ENCODE measurements around the gene VWA2. TPM values are rescaled to one million over a fixed set of nuclear protein-coding genes. Genes with fewer than 3 reads are reported as not detected.

The VWA2 gene
- polyA plus RNA-seq, 1 donor (not counting 4 experiments of a cell fraction or from before 2014, with no cell fraction given), result 0.41 TPM

DNA sequence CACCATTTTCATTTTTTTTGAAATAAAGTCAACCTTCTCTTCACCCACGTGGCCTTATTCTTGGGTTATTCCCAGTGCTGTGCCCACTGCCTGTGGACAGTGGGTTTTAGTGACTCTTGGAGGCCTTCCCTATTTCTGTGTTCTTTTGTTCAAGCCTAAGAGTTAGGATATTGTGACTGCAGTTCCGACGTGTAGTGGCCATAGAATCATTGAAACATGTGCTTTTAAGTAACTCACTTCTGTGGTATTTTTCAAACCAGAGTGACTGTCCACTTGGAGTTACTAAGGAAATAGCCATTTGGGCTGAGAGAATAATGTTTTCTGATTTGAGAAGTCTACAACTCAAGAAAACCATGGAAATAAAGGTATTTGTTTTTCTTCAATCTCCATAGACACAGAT lies 36.2 kb upstream of the VWA2 start:
- Histone ChIP-seq H4K20me1 (ENCODE audit: control insufficient read depth, extremely low read depth, insufficient read depth, low read length) (no peaks in the 10 kb centered on the region), H3K4me1 (ENCODE audit: control insufficient read depth, extremely low read depth, insufficient read depth, low read length) (no peaks in the 10 kb centered on the region), H3K27me3 (ENCODE audit: control insufficient read depth, extremely low read depth, insufficient read depth, low read length) (peaks cover 16% of the 10 kb centered on the region), H3K4me2 (ENCODE audit: control insufficient read depth, extremely low read depth, insufficient read depth, low read depth, low read length) (no peak overlapping the region), H3K36me3 (ENCODE audit: control insufficient read depth in 2 of 2, extremely low read depth in 1 of 2, insufficient read depth in 2 of 2, low read length in 2 of 2) (no peaks in the 10 kb centered on the region), H3K4me3 (ENCODE audit: control insufficient read depth in 2 of 3, extremely low read depth in 1 of 3, insufficient read depth in 2 of 3, low read depth in 1 of 3, low read length in 3 of 3) (no peak overlapping the region), H3K9ac (ENCODE audit: control insufficient read depth, extremely low read depth, insufficient read depth, low read length) (no peak overlapping the region), H2AFZ (ENCODE audit: control insufficient read depth, low read length) (no peak overlapping the region), H3K79me2 (ENCODE audit: control insufficient read depth, insufficient read depth, low read length) (no peaks in the 10 kb centered on the region), H3K9me3 (ENCODE audit: control insufficient read depth, low read depth, low read length) (no peaks in the 10 kb centered on the region), H3K9me1 (ENCODE audit: control insufficient read depth, extremely low read depth, insufficient read depth, low read length) (no peaks in the 10 kb centered on the region), H3K27ac (ENCODE audit: control insufficient read depth, insufficient read depth, low read length) (no peak overlapping the region)
- no peak for TF ChIP-seq EZH2 (IDR thresholded peaks at IDR 0.05; ENCODE audit: low read length)
- TF ChIP-seq, protein P1, sequence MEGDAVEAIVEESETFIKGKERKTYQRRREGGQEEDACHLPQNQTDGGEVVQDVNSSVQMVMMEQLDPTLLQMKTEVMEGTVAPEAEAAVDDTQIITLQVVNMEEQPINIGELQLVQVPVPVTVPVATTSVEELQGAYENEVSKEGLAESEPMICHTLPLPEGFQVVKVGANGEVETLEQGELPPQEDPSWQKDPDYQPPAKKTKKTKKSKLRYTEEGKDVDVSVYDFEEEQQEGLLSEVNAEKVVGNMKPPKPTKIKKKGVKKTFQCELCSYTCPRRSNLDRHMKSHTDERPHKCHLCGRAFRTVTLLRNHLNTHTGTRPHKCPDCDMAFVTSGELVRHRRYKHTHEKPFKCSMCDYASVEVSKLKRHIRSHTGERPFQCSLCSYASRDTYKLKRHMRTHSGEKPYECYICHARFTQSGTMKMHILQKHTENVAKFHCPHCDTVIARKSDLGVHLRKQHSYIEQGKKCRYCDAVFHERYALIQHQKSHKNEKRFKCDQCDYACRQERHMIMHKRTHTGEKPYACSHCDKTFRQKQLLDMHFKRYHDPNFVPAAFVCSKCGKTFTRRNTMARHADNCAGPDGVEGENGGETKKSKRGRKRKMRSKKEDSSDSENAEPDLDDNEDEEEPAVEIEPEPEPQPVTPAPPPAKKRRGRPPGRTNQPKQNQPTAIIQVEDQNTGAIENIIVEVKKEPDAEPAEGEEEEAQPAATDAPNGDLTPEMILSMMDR (optimal IDR thresholded peaks at IDR 0.05 in 1 of 3, IDR thresholded peaks at IDR 0.05 in 1 of 3, conservative IDR thresholded peaks at IDR 0.05 in 1 of 3; ENCODE audit: extremely low read depth in 1 of 3, insufficient read depth in 2 of 3, low read length in 3 of 3), result no peak
- dilution Hi-C loops (cut with MboI; ENCODE audit: extremely low pct_ligation_motif_present, low sequenced_read_pairs), result no loop called here
- no peak for FAIRE-seq
- DNase-seq (ENCODE audit: low read depth, low spot score), result no peak

DNA sequence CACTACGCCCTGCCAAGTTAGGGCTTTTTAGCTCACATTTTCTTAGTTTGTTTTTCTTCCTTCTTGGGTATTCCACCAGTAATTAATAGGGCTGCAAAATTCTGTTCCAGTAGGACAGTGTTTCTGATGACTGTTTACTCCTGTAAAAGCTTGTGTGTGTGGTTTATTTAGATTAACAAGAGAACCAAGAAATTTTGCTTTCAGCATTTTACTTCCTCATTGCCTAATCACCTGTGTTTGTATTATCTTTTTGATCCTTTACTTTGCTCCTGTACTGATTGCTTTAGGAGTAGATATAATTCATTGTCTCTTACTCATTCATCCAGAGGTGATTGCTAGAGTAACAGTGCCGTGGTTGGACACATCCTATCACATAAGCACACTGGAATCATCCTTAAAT lies 32.2 kb upstream of the VWA2 start:
- no peaks in the 10 kb centered on the region for H3K79me2 ChIP-seq (ENCODE audit: control insufficient read depth, insufficient read depth, low read length)
- no peak for FAIRE-seq

More for the DNA sequence above, 32.2 kb upstream of the VWA2 start:
- Histone ChIP-seq H2AFZ (ENCODE audit: control insufficient read depth, low read length) (no peak overlapping the region), H3K4me2 (ENCODE audit: control insufficient read depth, extremely low read depth, insufficient read depth, low read depth, low read length) (no peak overlapping the region), H3K27ac (ENCODE audit: control insufficient read depth, insufficient read depth, low read length) (no peak overlapping the region), H3K27me3 (ENCODE audit: control insufficient read depth, extremely low read depth, insufficient read depth, low read length) (no peaks in the 10 kb centered on the region), H3K9me1 (ENCODE audit: control insufficient read depth, extremely low read depth, insufficient read depth, low read length) (no peaks in the 10 kb centered on the region), H3K9ac (ENCODE audit: control insufficient read depth, extremely low read depth, insufficient read depth, low read length) (no peak overlapping the region), H3K36me3 (ENCODE audit: control insufficient read depth in 2 of 2, extremely low read depth in 1 of 2, insufficient read depth in 2 of 2, low read length in 2 of 2) (no peaks in the 10 kb centered on the region), H3K9me3 (ENCODE audit: control insufficient read depth, low read depth, low read length) (no peaks in the 10 kb centered on the region), H3K4me3 (ENCODE audit: control insufficient read depth in 2 of 3, extremely low read depth in 1 of 3, insufficient read depth in 2 of 3, low read depth in 1 of 3, low read length in 3 of 3) (no peak overlapping the region), H3K4me1 (ENCODE audit: control insufficient read depth, extremely low read depth, insufficient read depth, low read length) (no peaks in the 10 kb centered on the region), H4K20me1 (ENCODE audit: control insufficient read depth, extremely low read depth, insufficient read depth, low read length) (no peaks in the 10 kb centered on the region)
- TF ChIP-seq, protein P1 (optimal IDR thresholded peaks at IDR 0.05 in 1 of 3, IDR thresholded peaks at IDR 0.05 in 1 of 3, conservative IDR thresholded peaks at IDR 0.05 in 1 of 3; ENCODE audit: extremely low read depth in 1 of 3, insufficient read depth in 2 of 3, low read length in 3 of 3), result no peak
- no peak for TF ChIP-seq EZH2 (IDR thresholded peaks at IDR 0.05; ENCODE audit: low read length)
- dilution Hi-C loops (cut with MboI; ENCODE audit: extremely low pct_ligation_motif_present, low sequenced_read_pairs), result no loop called here
- no peak for DNase-seq (ENCODE audit: low read depth, low spot score)

Data from keratinocyte (primary cell).